IMR-90 (cell line): ENCODE data around the gene KMT2E. TPM values are rescaled to one million over a fixed set of nuclear protein-coding genes. Genes with fewer than 3 reads are reported as not detected.

Experiments
- ATAC-seq: fragments of 200-7000 bp; cut with Tn5 transposase; 2 replicates; pipeline ENCODE4 v1.9.1; 2020; ENCODE audit warnings: low read depth, mild to moderate bottlenecking, moderate library complexity
- BruUV-seq: library from RNA; stranded (reverse); fragments of 400-500 nt; replicated peaks from 2 replicates; lab custom pipeline; 2021; lab: Mats Ljungman, UMichigan
- CTCF ChIA-PET: fragments of 300-600 bp; formaldehyde crosslinking; extraction: SDS; loops from one replicate; lab custom pipeline; 2021; ENCODE audit warnings: antibody characterized with exemption; lab: Yijun Ruan, JAX
- POLR2A ChIA-PET: fragments of 300-600 bp; sonication (Branson Sonifier 250); formaldehyde crosslinking; loops from one replicate; lab custom pipeline; 2022; ENCODE audit warnings: antibody characterized with exemption; ENCODE audit not compliant: unreplicated experiment; lab: Charles Lee
- DNase-seq: peaks from one replicate; pipeline ENCODE4 v3.0.0; 2013
- H2AFZ ChIP-seq: replicated peaks from 2 replicates; pipeline ENCODE3; 2013; ENCODE audit warnings: low read length, mild to moderate bottlenecking; ENCODE audit not compliant: poor library complexity
- H2AK5ac ChIP-seq: 2 replicates; pipeline ENCODE4 v1.6.1; 2013; ENCODE audit warnings: low read depth, low read length, inconsistent platforms
- H2AK9ac ChIP-seq: replicated peaks from 2 replicates; pipeline ENCODE3; 2013; ENCODE audit warnings: mild to moderate bottlenecking, low read depth, low read length, moderate library complexity; ENCODE audit not compliant: poor library complexity
- H2BK120ac ChIP-seq: 2 replicates; pipeline ENCODE4 v1.6.1; 2013; ENCODE audit warnings: low read depth, low read length, inconsistent platforms
- H2BK15ac ChIP-seq: 3 replicates; pipeline ENCODE4 v1.6.1; 2013; ENCODE audit warnings: low read depth, low read length, inconsistent platforms
- H2BK20ac ChIP-seq: 2 replicates; pipeline ENCODE4 v1.6.1; 2013; ENCODE audit warnings: low read depth, mild to moderate bottlenecking, inconsistent platforms, low read length, moderate library complexity
- H2BK5ac ChIP-seq: 2 replicates; pipeline ENCODE4 v1.6.1; 2013; ENCODE audit warnings: mild to moderate bottlenecking, low read depth, low read length, inconsistent platforms; ENCODE audit not compliant: poor library complexity, severe bottlenecking
- H3K14ac ChIP-seq: replicated peaks from 2 replicates; pipeline ENCODE4 v1.6.1; 2013; ENCODE audit warnings: low read depth, low read length, inconsistent platforms
- H3K18ac ChIP-seq: 2 replicates; pipeline ENCODE4 v1.6.1; 2013; ENCODE audit warnings: low read depth, low read length, control low read depth
- H3K23ac ChIP-seq: 2 replicates; pipeline ENCODE4 v1.6.1; 2013; ENCODE audit warnings: low read depth, low read length, inconsistent platforms
- H3K27ac ChIP-seq: 2 replicates; pipeline ENCODE4 v1.5.1; 2013; ENCODE audit warnings: mild to moderate bottlenecking, control low read depth, low read length; ENCODE audit not compliant: insufficient read depth
- H3K27me3 ChIP-seq: 2 replicates; pipeline ENCODE4 v1.6.1; 2013; ENCODE audit warnings: low read length; ENCODE audit not compliant: control insufficient read depth, insufficient read depth
- H3K36me3 ChIP-seq: 2 replicates; pipeline ENCODE4 v1.6.1; 2013; ENCODE audit warnings: low read length, mixed read lengths; ENCODE audit not compliant: control insufficient read depth, insufficient read depth
- H3K4ac ChIP-seq: 2 replicates; pipeline ENCODE4 v1.6.1; 2013; ENCODE audit warnings: low read depth, low read length, inconsistent platforms
- H3K4me1 ChIP-seq: 2 replicates; pipeline ENCODE4 v1.6.1; 2013; ENCODE audit warnings: low read length, mixed read lengths; ENCODE audit not compliant: control insufficient read depth, insufficient read depth
- H3K4me2 ChIP-seq: 2 replicates; pipeline ENCODE4 v1.6.1; 2013; ENCODE audit warnings: low read depth, mild to moderate bottlenecking, control low read depth, low read length, moderate library complexity
- H3K4me3 ChIP-seq: 2 replicates; pipeline ENCODE4 v1.5.1; 2013; ENCODE audit warnings: low read depth, mild to moderate bottlenecking, control low read depth, low read length, moderate library complexity; ENCODE audit not compliant: insufficient read depth
- H3K56ac ChIP-seq: 2 replicates; pipeline ENCODE4 v1.6.1; 2013; ENCODE audit warnings: low read length, inconsistent platforms; ENCODE audit not compliant: insufficient read depth; ENCODE audit errors: extremely low read depth
- H3K79me1 ChIP-seq, 2 experiments: 2 replicates each; pipeline ENCODE4 v1.6.1; 2013; ENCODE audit warnings: low read length in 2 of 2, inconsistent platforms in 1 of 2, low read depth in 1 of 2
- H3K9ac ChIP-seq: 2 replicates; pipeline ENCODE4 v1.6.1; 2013; ENCODE audit warnings: low read depth, low read length, control low read depth
- H3K9me1 ChIP-seq: 2 replicates; pipeline ENCODE4 v1.6.1; 2013; ENCODE audit warnings: low read length, inconsistent platforms; ENCODE audit not compliant: insufficient read depth
- H3K9me3 ChIP-seq: 2 replicates; pipeline ENCODE4 v1.6.1; 2013; ENCODE audit warnings: low read length; ENCODE audit not compliant: control insufficient read depth, insufficient read depth
- H4K20me1 ChIP-seq: 2 replicates; pipeline ENCODE4 v1.6.1; 2013; ENCODE audit warnings: low read length, inconsistent platforms; ENCODE audit not compliant: insufficient read depth
- H4K5ac ChIP-seq: 2 replicates; pipeline ENCODE4 v1.6.1; 2013; ENCODE audit warnings: mild to moderate bottlenecking, low read depth, low read length, control low read depth
- H4K8ac ChIP-seq, 2 experiments: 2 replicates each; pipeline ENCODE4 v1.6.1; 2013; ENCODE audit warnings: low read depth in 2 of 2, low read length in 2 of 2, control low read depth in 1 of 2, inconsistent platforms in 1 of 2
- H4K91ac ChIP-seq: 2 replicates; pipeline ENCODE4 v1.6.1; 2013; ENCODE audit warnings: low read depth, low read length, inconsistent platforms; ENCODE audit not compliant: insufficient read depth
- CEBPB ChIP-seq: IDR thresholded peaks from 2 replicates; pipeline ENCODE4 v1.6.1; 2012; ENCODE audit warnings: low read depth, low read length, improper control_type of control experiment
- CHD1 ChIP-seq: IDR thresholded peaks from 2 replicates; pipeline ENCODE4 v1.6.1; 2012; ENCODE audit warnings: low read depth, low read length, improper control_type of control experiment
- FOS ChIP-seq: fragments of 150-350 bp; IDR thresholded peaks from 2 replicates; pipeline ENCODE4 v1.6.1; 2016; ENCODE audit warnings: low read depth, low read length
- MAZ ChIP-seq: IDR thresholded peaks from 2 replicates; pipeline ENCODE4 v1.6.1; 2012; ENCODE audit warnings: low read depth, mild to moderate bottlenecking, low read length, improper control_type of control experiment, moderate library complexity, borderline replicate concordance
- NFE2L2 ChIP-seq: fragments of 150-350 bp; IDR thresholded peaks from 2 replicates; pipeline ENCODE4 v1.6.1; 2016; ENCODE audit warnings: low read depth, mild to moderate bottlenecking, low read length
- POLR2A ChIP-seq: IDR thresholded peaks from 2 replicates; pipeline ENCODE4 v1.6.1; 2012; ENCODE audit warnings: mild to moderate bottlenecking, low read depth, low read length
- RAD21 ChIP-seq: IDR thresholded peaks from 2 replicates; pipeline ENCODE4 v1.6.1; 2012; ENCODE audit warnings: low read length, improper control_type of control experiment
- WGBS, 2 experiments: methylation state at CpG; one replicate each; pipeline versions ENCODE4 v1.1.5 to v1.1.7; 2013; ENCODE audit warnings: missing lambda C conversion rate in 2 of 2; ENCODE audit not compliant: insufficient read length in 1 of 2; ENCODE audit errors: extremely low coverage in 2 of 2; 5-methylcytosine and 5-hydroxymethylcytosine counted together
- dilution Hi-C: fragments of 300-500 bp; cut with HindIII; formaldehyde crosslinking; loops from one replicate; pipeline ENCODE4 v1.14.3; 2018; ENCODE audit warnings: low sequenced_read_pairs; ENCODE audit not compliant: unreplicated experiment
- in situ Hi-C: fragments of 300-500 bp; cut with MboI; formaldehyde crosslinking; loops from 3 replicates; pipeline ENCODE4 v1.14.3; 2019; ENCODE audit warnings: low sequenced_read_pairs, inconsistent platforms, mixed read lengths
- intact Hi-C: fragments of 100-400 bp; cut with micrococcal nuclease; formaldehyde crosslinking; loops from 2 replicates; pipeline ENCODE4 v1.10.0; 2022
- polyA plus RNA-seq, 3 experiments: library from polyadenylated mRNA; depleted of rRNA; stranded (reverse); fragments of >200 nt; gene quantifications; 2 replicates each; pipeline ENCODE4 v1.2.3, GENCODE V29; 2012; ENCODE audit warnings: low replicate concordance in 1 of 3
- total RNA-seq: library from RNA; depleted of rRNA; stranded (reverse); fragments of >200 nt; gene quantifications from 2 replicates; pipeline ENCODE4 v1.2.3, GENCODE V29; 2012
- TF ChIP-seq, protein P1 (sequence below): fragments of 150-350 bp; IDR thresholded peaks from 2 replicates; pipeline ENCODE4 v1.6.1; 2017; ENCODE audit warnings: mild to moderate bottlenecking, antibody characterized with exemption, low read length, low read depth
- TF ChIP-seq, protein P2 (sequence below): conservative IDR thresholded peaks from 2 replicates; pipeline ENCODE4 v1.5.1; 2012; ENCODE audit warnings: mild to moderate bottlenecking, low read depth, low read length, improper control_type of control experiment

The KMT2E gene
- total and polyA plus RNA-seq, 2 of the 4 experiments (the other 2 are of a cell fraction), result 16.8 to 79.2 TPM

GRCh38 chr7:105107458-105107857 is 93.5 kb downstream of the KMT2E start:
- ChIA-PET CTCF (no interaction called here), POLR2A (no interaction called here)
- H4K20me1 ChIP-seq, result peaks cover 18% of the 10 kb centered on the region
- H3K4me2 ChIP-seq, result no peak overlapping the region
- peak overlapping the region; percentile 39 for H2AK9ac ChIP-seq
- H3K4me1 ChIP-seq, result peaks cover 7% of the 10 kb centered on the region
- intact Hi-C loops, result loop anchor here (2.0 kb wide), 1 partner anchor 19 kb away; no protein-coding TSS in a partner anchor
- H4K5ac ChIP-seq, result no peak overlapping the region
- DNase-seq (no peak), ATAC-seq (no peak)
- WGBS, 2 experiments, result 100% methylated on average over 3 of the region's 9 CpGs; no CpG with 5 or more reads in 1 of the 2 experiments
- TF ChIP-seq, protein P1, sequence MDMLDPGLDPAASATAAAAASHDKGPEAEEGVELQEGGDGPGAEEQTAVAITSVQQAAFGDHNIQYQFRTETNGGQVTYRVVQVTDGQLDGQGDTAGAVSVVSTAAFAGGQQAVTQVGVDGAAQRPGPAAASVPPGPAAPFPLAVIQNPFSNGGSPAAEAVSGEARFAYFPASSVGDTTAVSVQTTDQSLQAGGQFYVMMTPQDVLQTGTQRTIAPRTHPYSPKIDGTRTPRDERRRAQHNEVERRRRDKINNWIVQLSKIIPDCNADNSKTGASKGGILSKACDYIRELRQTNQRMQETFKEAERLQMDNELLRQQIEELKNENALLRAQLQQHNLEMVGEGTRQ, result no peak
- TF ChIP-seq MAZ (no peak), FOS (no peak), RAD21 (no peak), CHD1 (no peak), CEBPB (no peak), POLR2A (no peak), NFE2L2 (no peak)
- TF ChIP-seq, protein P2, sequence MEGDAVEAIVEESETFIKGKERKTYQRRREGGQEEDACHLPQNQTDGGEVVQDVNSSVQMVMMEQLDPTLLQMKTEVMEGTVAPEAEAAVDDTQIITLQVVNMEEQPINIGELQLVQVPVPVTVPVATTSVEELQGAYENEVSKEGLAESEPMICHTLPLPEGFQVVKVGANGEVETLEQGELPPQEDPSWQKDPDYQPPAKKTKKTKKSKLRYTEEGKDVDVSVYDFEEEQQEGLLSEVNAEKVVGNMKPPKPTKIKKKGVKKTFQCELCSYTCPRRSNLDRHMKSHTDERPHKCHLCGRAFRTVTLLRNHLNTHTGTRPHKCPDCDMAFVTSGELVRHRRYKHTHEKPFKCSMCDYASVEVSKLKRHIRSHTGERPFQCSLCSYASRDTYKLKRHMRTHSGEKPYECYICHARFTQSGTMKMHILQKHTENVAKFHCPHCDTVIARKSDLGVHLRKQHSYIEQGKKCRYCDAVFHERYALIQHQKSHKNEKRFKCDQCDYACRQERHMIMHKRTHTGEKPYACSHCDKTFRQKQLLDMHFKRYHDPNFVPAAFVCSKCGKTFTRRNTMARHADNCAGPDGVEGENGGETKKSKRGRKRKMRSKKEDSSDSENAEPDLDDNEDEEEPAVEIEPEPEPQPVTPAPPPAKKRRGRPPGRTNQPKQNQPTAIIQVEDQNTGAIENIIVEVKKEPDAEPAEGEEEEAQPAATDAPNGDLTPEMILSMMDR, result no peak
- dilution Hi-C loops, result no loop called here
- H3K27me3 ChIP-seq, result no peaks in the 10 kb centered on the region
- H2BK5ac ChIP-seq, result no peak overlapping the region
- H3K79me1 ChIP-seq, result peaks cover 27 to 43% of the 10 kb centered on the region in 2 experiments
- H3K56ac ChIP-seq, result no peak overlapping the region
- H3K36me3 ChIP-seq, result peaks cover 57% of the 10 kb centered on the region
- H3K4me3 ChIP-seq, result no peak overlapping the region
- BruUV-seq, result TSS peak; percentile 84
- no peak overlapping the region for H3K9ac ChIP-seq
- H3K27ac ChIP-seq, result no peak overlapping the region
- H3K9me3 ChIP-seq, result no peaks in the 10 kb centered on the region
- no peak overlapping the region for H2BK15ac ChIP-seq
- H2AFZ ChIP-seq, result no peak overlapping the region
- H2AK5ac ChIP-seq, result no peak overlapping the region
- H4K91ac ChIP-seq, result no peak overlapping the region
- no peak overlapping the region for H3K23ac ChIP-seq
- no peak overlapping the region for H2BK120ac ChIP-seq
- H3K4ac ChIP-seq, result no peak overlapping the region
- peaks cover 3% of the 10 kb centered on the region; the same call in 1 of the 2 replicates for H3K9me1 ChIP-seq
- H4K8ac ChIP-seq, result no peak overlapping the region
- H2BK20ac ChIP-seq, result no peak overlapping the region
- no peak overlapping the region for H3K18ac ChIP-seq
- in situ Hi-C loops, result no loop called here
- H3K14ac ChIP-seq, result no peak overlapping the region
